ENCODE measurements around the gene MRPL12.

MRPL12 gene

DNA sequence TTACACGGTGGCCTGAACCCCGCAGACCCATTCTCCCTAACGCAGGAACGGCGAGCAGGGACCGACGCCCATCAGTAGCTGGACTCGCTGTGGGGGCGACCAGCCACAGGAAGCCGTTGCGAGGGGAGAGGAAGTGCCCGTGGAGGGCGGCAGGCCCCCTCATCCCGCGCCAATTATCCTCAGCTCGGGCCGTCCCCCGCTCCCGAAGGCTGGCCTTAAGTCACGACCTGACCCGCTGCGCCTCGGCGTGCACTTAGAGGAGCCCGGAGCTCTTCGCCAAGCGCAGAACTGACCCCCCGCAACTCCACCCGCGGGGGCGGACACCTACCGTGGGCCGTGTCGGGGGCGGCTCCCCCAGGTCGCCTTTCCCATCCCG, 20.0 kb upstream of the MRPL12 start:
- DNase-seq, result no peak

DNA sequence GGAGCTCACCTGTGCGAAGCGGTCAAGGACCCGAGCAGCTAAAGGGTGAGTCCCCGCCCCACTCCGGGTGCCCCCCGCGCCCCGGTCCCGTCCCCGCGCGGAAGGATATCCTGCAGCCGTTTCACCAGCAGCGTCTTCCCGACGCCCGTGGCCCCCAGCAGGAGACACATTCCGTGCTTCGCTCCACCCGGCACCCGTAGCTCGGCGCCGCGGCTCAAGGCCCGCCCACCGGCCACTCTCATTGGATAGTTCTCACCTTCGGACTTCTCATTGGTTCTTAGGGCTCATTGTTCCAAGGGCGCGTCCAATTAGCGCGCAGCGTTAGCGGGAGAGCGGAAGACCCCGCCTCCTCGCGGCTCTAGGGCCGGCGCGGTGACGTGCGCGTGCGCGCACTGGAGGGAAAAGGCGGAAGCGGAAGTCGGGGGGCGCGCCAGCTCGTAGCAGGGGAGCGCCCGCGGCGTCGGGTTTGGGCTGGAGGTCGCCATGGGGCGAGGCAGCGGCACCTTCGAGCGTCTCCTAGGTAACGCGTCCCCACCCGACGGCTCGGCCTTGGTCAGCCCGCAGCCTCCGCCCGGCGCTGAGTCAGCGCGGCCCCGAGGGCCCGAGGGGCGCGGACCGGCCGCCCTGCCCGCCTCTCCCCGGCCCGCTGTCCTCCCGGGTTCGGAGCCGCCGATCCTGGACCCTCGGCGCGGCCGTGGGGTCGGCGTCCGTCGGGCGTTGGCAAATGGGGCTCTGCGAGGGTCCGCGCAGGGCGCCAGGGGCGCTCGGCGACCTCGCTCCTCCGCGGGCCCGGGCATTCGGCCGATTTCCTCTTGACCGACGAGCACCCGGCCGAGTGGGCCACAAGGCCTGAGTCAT, 19.4 kb upstream of the MRPL12 start, which contains the start of the genes ARL16 and HGS:
Gene ARL16, minus strand, starts transcription at position 214 of the 858 bp plus-strand sequence. Its CDS starts 44 bp downstream, at position 170.
Gene HGS, plus strand, starts transcription at position 428 of the 858 bp plus-strand sequence. Its CDS starts 56 bp downstream, at position 484.
- peak; percentile 98 for DNase-seq

DNA sequence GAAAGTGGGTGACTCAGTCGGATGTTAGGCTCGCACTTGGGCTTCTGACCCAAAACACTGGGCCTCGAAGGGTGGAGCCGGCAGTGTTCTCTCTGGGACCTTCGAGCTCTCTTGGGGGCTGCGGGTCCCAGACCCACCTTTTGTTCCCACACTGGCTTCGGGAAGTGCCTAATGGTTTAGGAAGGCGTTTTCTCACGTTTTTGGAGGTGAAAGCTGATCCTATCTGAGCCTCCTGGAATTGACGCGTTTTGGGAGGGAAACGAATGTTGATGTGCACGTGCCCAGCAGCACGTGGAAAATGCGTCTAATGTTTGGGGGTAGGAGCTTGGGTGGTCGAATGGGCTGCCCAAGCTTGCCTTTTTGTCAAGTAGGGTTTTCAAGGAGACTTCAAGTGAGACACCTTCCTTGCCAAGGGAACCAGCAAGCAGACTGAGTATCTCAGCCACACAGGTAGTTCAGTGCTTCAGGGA, 18.7 kb upstream of the MRPL12 start:
- DNase-seq, result no peak

DNA sequence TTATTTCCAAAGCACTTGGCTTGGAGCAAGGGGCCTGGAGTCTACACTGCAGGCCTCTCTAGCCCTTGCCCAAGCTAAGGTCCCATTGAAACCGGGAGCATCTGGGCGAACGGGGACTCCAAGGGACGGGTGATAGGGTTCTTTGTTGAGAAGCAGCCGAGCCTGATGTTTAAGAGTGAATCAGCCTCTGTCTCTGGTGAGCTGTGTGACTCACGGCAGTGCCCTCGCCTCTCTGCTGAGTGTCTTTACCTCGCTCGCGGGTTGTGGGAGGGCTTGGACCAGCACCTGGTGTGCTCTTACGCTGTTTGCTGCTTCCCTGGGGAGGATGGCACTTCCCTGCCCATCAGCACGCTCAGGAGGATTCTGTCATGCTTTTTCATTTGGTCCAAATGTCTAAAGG, 18.1 kb upstream of the MRPL12 start:
- no peak for DNase-seq

- DNase-seq, result no peak
Observed at GRCh38 chr17:81686614-81687013, 16.6 kb upstream of the MRPL12 start.

- DNase-seq, result no peak
Observed at GRCh38 chr17:81687770-81688541, 15.2 kb upstream of the MRPL12 start.

DNA sequence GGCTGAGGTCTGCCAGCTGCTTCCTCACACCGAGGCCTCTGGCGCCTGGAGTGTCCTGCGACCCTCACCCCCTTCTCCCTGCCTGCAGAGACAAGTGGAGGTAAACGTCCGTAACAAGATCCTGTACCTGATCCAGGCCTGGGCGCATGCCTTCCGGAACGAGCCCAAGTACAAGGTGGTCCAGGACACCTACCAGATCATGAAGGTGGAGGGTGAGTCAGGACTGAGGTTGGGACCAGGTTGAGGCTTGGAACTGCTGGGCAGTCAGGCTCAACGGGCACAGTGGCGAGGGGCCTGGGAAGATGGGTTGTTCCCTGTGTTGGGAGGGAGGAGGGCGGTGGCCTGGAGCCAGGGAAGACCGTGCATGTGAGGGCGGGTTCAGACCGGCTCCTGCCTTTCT, 14.6 kb upstream of the MRPL12 start:
- no peak for DNase-seq

- no peak for DNase-seq
Observed at GRCh38 chr17:81690066-81690465, 13.1 kb upstream of the MRPL12 start.

- no peak for DNase-seq
Observed at GRCh38 chr17:81690549-81690948, 12.6 kb upstream of the MRPL12 start.

DNA sequence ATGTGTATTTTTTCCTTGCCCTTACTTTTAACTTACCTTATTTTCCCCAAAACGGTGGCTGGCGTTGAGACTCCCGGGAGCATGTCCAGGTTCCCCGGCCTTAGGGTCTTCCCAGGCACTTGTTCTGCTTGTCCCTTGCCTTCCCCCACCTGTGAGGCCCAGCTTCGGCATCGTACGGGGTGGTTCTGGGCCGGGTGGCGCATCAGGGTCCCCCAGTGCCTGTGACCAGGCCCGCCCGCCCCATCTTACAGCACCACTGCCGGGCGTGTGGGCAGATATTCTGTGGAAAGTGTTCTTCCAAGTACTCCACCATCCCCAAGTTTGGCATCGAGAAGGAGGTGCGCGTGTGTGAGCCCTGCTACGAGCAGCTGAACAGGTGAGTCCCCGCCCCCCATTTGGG, 12.0 kb upstream of the MRPL12 start:
- no peak for DNase-seq

DNA sequence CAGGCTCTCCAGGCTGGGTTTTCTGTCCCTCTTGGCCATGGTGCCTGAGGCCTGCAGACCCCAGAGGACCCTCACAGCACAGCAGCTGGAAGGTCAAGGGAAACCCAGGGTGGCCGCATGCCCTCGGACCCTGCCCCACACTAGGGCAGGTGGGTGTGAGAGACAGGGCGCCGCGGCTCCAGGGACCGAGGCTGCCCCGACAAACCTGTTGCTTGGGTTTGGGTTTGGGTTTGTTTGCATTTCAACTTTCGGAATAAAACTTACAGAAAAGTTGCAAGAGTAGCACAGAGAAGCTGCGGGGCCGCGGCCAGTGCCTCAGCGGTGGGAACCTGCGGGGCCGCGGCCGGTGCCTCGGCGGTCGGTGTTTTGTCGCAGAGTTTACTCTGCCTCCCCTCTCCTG, 11.6 kb upstream of the MRPL12 start:
- DNase-seq, result no peak

GRCh38 chr17:81693509-81694210, 9.5 kb upstream of the MRPL12 start:
- DNase-seq, result no peak

DNA sequence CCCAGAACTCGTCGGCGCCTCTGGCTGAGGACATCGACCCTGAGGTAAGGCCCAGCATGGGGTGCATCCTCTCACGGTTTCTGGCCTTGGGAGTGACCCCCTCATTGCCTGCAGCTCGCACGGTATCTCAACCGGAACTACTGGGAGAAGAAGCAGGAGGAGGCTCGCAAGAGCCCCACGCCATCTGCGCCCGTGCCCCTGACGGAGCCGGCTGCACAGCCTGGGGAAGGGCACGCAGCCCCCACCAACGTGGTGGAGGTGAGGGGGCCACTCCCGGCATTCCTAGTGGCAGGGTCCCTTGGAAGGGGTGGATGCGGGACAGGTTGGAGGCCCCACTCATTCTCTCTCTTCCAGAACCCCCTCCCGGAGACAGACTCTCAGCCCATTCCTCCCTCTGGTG, 8.4 kb upstream of the MRPL12 start:
- no peak for DNase-seq

DNA sequence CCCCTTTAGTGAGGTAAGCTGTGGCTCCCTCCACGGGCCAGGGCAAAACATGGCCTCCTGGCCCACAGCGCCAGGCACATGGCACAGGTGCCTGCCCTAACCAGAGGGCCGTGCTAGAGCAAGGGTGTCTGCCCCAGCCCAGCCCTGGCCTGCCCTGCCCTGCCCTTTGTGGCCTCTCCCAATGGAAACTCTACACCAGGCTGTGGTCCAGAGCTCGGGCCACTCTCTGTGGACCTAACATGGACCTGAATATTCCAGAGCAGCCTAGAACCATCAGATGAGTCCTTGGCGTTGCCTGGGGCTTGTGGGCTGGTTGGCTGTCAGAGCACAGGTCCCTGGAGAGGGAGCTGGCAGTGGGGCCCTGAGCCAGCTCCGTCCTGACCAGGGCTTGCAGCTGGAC, 8.0 kb upstream of the MRPL12 start:
- DNase-seq, result no peak

- no peak for DNase-seq
Observed at GRCh38 chr17:81695801-81696200, 7.4 kb upstream of the MRPL12 start.

- DNase-seq, result no peak
Observed at GRCh38 chr17:81696218-81696941, 6.8 kb upstream of the MRPL12 start.

GRCh38 chr17:81697261-81698044, 5.7 kb upstream of the MRPL12 start:
- DNase-seq, result no peak

- no peak for DNase-seq
Observed at GRCh38 chr17:81700353-81701287, 2.5 kb upstream of the MRPL12 start.

DNA sequence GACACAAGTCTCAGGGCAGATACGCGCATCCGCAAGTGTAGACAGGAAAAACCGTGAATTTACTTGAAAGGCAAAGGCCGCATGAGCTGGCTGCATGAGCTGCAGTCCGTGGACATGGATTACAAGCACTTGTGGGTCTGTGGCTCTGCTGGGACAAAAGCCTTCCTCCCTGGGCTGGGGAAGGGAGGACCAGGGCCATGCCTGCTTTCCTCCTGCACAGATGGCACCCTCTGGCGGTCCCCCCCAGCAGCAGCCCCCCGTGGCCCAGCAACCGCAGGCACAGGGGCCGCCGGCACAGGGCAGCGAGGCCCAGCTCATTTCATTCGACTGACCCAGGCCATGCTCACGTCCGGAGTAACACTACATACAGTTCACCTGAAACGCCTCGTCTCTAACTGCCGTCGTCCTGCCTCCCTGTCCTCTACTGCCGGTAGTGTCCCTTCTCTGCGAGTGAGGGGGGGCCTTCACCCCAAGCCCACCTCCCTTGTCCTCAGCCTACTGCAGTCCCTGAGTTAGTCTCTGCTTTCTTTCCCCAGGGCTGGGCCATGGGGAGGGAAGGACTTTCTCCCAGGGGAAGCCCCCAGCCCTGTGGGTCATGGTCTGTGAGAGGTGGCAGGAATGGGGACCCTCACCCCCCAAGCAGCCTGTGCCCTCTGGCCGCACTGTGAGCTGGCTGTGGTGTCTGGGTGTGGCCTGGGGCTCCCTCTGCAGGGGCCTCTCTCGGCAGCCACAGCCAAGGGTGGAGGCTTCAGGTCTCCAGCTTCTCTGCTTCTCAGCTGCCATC, 1.7 kb upstream of the MRPL12 start:
- DNase-seq, result no peak

Data from NCI-H446 treated with DMSO at 0.1 percent for 48 hours (cell line).